A673 (cell line): ENCODE data around the gene URB1.
"Not testable (repeated sequence)": the region's sequence is repeated elsewhere in the genome, so short reads cannot be mapped to it uniquely, and the experiment has no call there.

Source experiments
- EZH2 ChIP-seq: fragments of 200-600 bp; sonication (generic); IDR thresholded peaks from 2 replicates; pipeline ENCODE4 v1.6.1; 2017; ENCODE audit warnings: borderline replicate concordance, low read depth, mild to moderate bottlenecking, mixed read lengths, antibody characterized with exemption, low read length; ENCODE audit not compliant: poor library complexity, severe bottlenecking
- TF ChIP-seq, protein P1 (sequence below): fragments of 300-800, 200-600 bp; sonication (generic); conservative IDR thresholded peaks from 2 replicates; pipeline ENCODE4 v1.5.1; 2017; ENCODE audit warnings: low read depth, mild to moderate bottlenecking, antibody characterized with exemption, low read length, moderate library complexity, mixed read lengths

DNA sequence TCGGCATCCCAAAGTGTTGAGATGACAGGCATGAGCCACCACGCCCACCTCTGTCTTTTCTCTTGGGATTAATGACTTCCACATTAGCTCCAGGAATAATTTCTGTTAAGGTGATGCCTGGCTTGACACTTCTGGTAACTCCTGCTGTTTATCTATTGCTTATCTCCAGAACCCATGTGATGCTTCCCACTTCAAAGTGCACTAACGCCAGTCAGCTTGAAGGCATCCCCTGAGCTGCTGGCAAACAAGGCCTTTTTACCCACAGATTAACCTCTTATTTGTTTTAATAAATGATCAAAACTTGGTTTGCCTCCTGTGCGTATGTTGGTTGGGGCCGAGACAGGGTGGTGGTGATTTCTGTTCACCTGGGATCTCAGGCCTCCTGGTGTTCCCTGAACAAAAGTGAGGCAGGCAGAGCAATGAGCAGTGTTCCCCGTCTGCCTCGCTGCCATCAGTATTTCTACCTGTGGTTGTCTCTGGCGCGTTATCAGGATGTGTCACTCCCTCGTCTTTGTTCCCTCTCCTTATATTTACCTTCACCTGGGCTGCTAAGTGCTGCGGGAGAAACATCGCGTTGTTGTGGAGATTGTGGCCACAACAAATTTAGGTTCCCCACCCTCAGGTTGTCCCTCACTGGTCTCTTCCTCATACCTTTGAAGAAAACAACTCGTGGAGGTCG lies 40.3 kb upstream of the URB1 start:
- not testable (repeated sequence) for TF ChIP-seq EZH2
- TF ChIP-seq, protein P1, sequence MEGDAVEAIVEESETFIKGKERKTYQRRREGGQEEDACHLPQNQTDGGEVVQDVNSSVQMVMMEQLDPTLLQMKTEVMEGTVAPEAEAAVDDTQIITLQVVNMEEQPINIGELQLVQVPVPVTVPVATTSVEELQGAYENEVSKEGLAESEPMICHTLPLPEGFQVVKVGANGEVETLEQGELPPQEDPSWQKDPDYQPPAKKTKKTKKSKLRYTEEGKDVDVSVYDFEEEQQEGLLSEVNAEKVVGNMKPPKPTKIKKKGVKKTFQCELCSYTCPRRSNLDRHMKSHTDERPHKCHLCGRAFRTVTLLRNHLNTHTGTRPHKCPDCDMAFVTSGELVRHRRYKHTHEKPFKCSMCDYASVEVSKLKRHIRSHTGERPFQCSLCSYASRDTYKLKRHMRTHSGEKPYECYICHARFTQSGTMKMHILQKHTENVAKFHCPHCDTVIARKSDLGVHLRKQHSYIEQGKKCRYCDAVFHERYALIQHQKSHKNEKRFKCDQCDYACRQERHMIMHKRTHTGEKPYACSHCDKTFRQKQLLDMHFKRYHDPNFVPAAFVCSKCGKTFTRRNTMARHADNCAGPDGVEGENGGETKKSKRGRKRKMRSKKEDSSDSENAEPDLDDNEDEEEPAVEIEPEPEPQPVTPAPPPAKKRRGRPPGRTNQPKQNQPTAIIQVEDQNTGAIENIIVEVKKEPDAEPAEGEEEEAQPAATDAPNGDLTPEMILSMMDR, result not testable (repeated sequence)
